ENCODE data around the gene KYAT1. TPM values are rescaled to one million over a fixed set of nuclear protein-coding genes. Genes with fewer than 3 reads are reported as not detected.

The KYAT1 gene
- total and polyA plus RNA-seq, 11 donors: 9.5 to 16.7 (median 12.6) TPM

- ATAC-seq: no peak
- H3K27me3 ChIP-seq: no peaks in the 10 kb centered on the region
- WGBS, 4 donors: 83 to 94% (median 86%) methylated on average over 3 to 4 of the region's 4 CpGs
- no peak overlapping the region for H3K4me3 ChIP-seq
- H3K9me3 ChIP-seq: no peaks in the 10 kb centered on the region
- peak overlapping the region in 11 of 12 donors; percentile 17 to 90 (median 75) for H3K27ac ChIP-seq
- TF ChIP-seq POLR2A (IDR thresholded peaks at IDR 0.05): no peak
- TF ChIP-seq, protein P1, sequence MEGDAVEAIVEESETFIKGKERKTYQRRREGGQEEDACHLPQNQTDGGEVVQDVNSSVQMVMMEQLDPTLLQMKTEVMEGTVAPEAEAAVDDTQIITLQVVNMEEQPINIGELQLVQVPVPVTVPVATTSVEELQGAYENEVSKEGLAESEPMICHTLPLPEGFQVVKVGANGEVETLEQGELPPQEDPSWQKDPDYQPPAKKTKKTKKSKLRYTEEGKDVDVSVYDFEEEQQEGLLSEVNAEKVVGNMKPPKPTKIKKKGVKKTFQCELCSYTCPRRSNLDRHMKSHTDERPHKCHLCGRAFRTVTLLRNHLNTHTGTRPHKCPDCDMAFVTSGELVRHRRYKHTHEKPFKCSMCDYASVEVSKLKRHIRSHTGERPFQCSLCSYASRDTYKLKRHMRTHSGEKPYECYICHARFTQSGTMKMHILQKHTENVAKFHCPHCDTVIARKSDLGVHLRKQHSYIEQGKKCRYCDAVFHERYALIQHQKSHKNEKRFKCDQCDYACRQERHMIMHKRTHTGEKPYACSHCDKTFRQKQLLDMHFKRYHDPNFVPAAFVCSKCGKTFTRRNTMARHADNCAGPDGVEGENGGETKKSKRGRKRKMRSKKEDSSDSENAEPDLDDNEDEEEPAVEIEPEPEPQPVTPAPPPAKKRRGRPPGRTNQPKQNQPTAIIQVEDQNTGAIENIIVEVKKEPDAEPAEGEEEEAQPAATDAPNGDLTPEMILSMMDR (IDR thresholded peaks at IDR 0.05): no peak
- no peak for DNase-seq
- intact Hi-C loops (cut with DNase I): no loop called here
- H3K36me3 ChIP-seq: peaks cover 3 to 59% (median 34%) of the 10 kb centered on the region in 9 donors
- H3K4me1 ChIP-seq: peaks cover 6 to 75% (median 59%) of the 10 kb centered on the region in 12 donors
Measured at GRCh38 chr9:128909859-128910258, 28.1 kb upstream of the KYAT1 start.

DNA sequence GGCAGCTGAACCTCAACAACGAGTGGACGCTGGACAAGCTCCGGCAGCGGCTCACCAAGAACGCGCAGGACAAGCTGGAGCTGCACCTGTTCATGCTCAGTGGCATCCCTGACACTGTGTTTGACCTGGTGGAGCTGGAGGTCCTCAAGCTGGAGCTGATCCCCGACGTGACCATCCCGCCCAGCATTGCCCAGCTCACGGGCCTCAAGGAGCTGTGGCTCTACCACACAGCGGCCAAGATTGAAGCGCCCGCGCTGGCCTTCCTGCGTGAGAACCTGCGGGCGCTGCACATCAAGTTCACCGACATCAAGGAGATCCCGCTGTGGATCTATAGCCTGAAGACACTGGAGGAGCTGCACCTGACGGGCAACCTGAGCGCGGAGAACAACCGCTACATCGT is 26.6 kb upstream of the KYAT1 start:
- Histone ChIP-seq H3K9me3 (no peaks in the 10 kb centered on the region), H3K27ac (no peak overlapping the region), H3K4me1 (peaks cover 6 to 69% (median 46%) of the 10 kb centered on the region in 12 donors), H3K4me3 (no peak overlapping the region), H3K27me3 (no peaks in the 10 kb centered on the region), H3K36me3 (peaks cover 3 to 49% (median 32%) of the 10 kb centered on the region in 9 donors)
- TF ChIP-seq, protein P1 (IDR thresholded peaks at IDR 0.05): no peak
- no peak for TF ChIP-seq POLR2A (IDR thresholded peaks at IDR 0.05)
- ATAC-seq: no peak
- intact Hi-C loops (cut with DNase I): no loop called here
- WGBS, 4 donors: 98 to 99% (median 98%) methylated on average over 17 to 24 of the region's 24 CpGs
- DNase-seq: no peak

GRCh38 chr9:128906741-128907140 is 25.0 kb upstream of the KYAT1 start:
- Histone ChIP-seq H3K4me1 (peaks cover 3 to 67% (median 43%) of the 10 kb centered on the region in 12 donors), H3K4me3 (no peak overlapping the region), H3K27me3 (no peaks in the 10 kb centered on the region), H3K27ac (peak overlapping the region in 4 of 12 donors; percentile 25 to 63 (median 38)), H3K36me3 (peaks cover 3 to 48% (median 32%) of the 10 kb centered on the region in 9 donors), H3K9me3 (no peaks in the 10 kb centered on the region)
- WGBS, 4 donors: 12 to 32% (median 24%) methylated on average over 2 of the region's 2 CpGs
- intact Hi-C loops (cut with DNase I): no loop called here
- no peak for ATAC-seq
- no peak for DNase-seq
- TF ChIP-seq, protein P1 (IDR thresholded peaks at IDR 0.05): no peak
- TF ChIP-seq POLR2A (IDR thresholded peaks at IDR 0.05): no peak

DNA sequence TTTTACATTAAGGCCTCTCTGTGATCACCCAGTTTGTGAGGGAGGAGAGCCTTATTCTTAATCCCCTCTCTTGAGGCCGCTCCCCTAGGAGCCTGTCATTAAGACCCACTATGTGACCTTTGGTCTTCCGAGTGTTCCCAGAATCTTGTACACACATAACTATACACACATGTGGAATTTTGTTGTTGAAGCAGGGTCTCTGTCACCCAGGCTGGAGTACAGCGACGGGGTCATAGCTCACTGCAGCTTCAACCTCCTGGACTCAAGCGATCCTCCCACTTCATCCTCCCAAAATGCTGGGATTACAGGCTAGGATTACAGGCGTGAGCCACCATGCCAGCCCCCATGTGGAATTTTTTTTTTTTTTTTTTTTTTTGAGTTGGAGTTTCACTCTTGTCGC is 24.2 kb upstream of the KYAT1 start:
- TF ChIP-seq POLR2A (IDR thresholded peaks at IDR 0.05): no peak
- TF ChIP-seq, protein P1 (IDR thresholded peaks at IDR 0.05): no peak
- Histone ChIP-seq H3K27ac (peak overlapping the region in 2 of 12 donors; percentile 1 to 45), H3K9me3 (no peaks in the 10 kb centered on the region), H3K4me3 (no peak overlapping the region), H3K27me3 (no peaks in the 10 kb centered on the region), H3K4me1 (peaks cover 3 to 65% (median 40%) of the 10 kb centered on the region in 12 donors), H3K36me3 (peaks cover 3 to 46% (median 32%) of the 10 kb centered on the region in 9 donors)
- DNase-seq (no peak), ATAC-seq (no peak)
- intact Hi-C loops (cut with DNase I): no loop called here
- WGBS, 4 donors: 94 to 97% (median 95%) methylated on average over 7 of the region's 7 CpGs
